ENCODE data around the gene EVC2. TPM values are rescaled to one million over a fixed set of nuclear protein-coding genes. Genes with fewer than 3 reads are reported as not detected.

EVC2 gene
- total RNA-seq, 1 experiment from 2014 or later, result 3.2 TPM

DNA sequence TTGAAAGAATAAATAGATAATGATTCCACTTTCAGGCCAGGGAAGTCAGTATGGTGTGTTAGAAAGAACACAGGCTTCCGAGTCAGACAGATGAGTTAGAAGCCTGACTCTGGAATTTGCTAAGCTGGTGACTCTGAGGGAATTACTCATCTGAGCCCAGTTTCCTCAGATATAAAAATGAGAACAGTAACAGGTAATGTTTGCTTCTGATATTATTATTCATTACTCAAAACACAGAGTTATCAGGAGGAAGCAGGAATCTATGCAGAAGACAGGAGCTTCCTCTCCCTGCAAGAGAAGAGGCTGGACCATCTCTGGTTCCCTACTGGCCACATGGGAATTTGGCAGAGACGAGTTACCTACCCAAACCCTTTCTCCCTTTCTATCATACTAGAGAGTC lies 163.1 kb downstream of the EVC2 start:
- CTCF ChIA-PET, result no interaction called here
- H3K36me3 ChIP-seq (ENCODE audit: low read depth, low read length), result no peaks in the 10 kb centered on the region
- no peaks in the 10 kb centered on the region for H3K9me2 ChIP-seq (replicated peaks; ENCODE audit: low read length)
- no TSS peak for BruUV-seq (replicated peaks)
- H2AFZ ChIP-seq (ENCODE audit: low read length), result no peak overlapping the region
- no peaks in the 10 kb centered on the region for H3K4me1 ChIP-seq (ENCODE audit: insufficient read depth, low read length)
- H3K27ac ChIP-seq (ENCODE audit: low read length), result no peak overlapping the region
- H3K9me3 ChIP-seq (ENCODE audit: low read length), result no peaks in the 10 kb centered on the region
- no peaks in the 10 kb centered on the region for H4K20me1 ChIP-seq (ENCODE audit: low read length)
- DNase-seq, result peak; percentile 18
- no peak overlapping the region for H3K4me3 ChIP-seq (ENCODE audit: low read length)
- H3K9ac ChIP-seq (ENCODE audit: low read length), result no peak overlapping the region
- no peaks in the 10 kb centered on the region for H3F3A ChIP-seq (ENCODE audit: low read length, unreplicated experiment)
- no peaks in the 10 kb centered on the region for H3K79me2 ChIP-seq (ENCODE audit: low read length)
- no peak for ATAC-seq
- H3K4me2 ChIP-seq (ENCODE audit: low read length), result no peak overlapping the region
- H3K27me3 ChIP-seq (ENCODE audit: low read length), result no peaks in the 10 kb centered on the region
- intact Hi-C loops (cut with micrococcal nuclease), result no loop called here
- POLR2A ChIA-PET (ENCODE audit: unreplicated experiment), result no interaction called here
- no peak for TF ChIP-seq EZH2phosphoT487 (IDR thresholded peaks at IDR 0.05; ENCODE audit: borderline replicate concordance, low read length)

GRCh38 chr4:5544762-5545161 lies 163.6 kb downstream of the EVC2 start:
- Histone ChIP-seq H3K4me1 (ENCODE audit: insufficient read depth, low read length) (no peaks in the 10 kb centered on the region), H3K27ac (ENCODE audit: low read length) (no peak overlapping the region), H3K9me2 (replicated peaks; ENCODE audit: low read length) (no peaks in the 10 kb centered on the region), H3K9me3 (ENCODE audit: low read length) (no peaks in the 10 kb centered on the region), H2AFZ (ENCODE audit: low read length) (no peak overlapping the region), H3K9ac (ENCODE audit: low read length) (no peak overlapping the region), H4K20me1 (ENCODE audit: low read length) (no peaks in the 10 kb centered on the region), H3K36me3 (ENCODE audit: low read depth, low read length) (no peaks in the 10 kb centered on the region), H3K4me2 (ENCODE audit: low read length) (no peak overlapping the region), H3F3A (ENCODE audit: low read length, unreplicated experiment) (no peaks in the 10 kb centered on the region), H3K4me3 (ENCODE audit: low read length) (no peak overlapping the region), H3K79me2 (ENCODE audit: low read length) (no peaks in the 10 kb centered on the region), H3K27me3 (ENCODE audit: low read length) (no peaks in the 10 kb centered on the region)
- BruUV-seq (replicated peaks), result no TSS peak
- DNase-seq (no peak), ATAC-seq (no peak)
- intact Hi-C loops (cut with micrococcal nuclease), result no loop called here
- TF ChIP-seq EZH2phosphoT487 (IDR thresholded peaks at IDR 0.05; ENCODE audit: borderline replicate concordance, low read length) (no peak), EZH2 (IDR thresholded peaks at IDR 0.05; ENCODE audit: low read length, unreplicated experiment) (no peak)
- TF ChIP-seq, protein P1, sequence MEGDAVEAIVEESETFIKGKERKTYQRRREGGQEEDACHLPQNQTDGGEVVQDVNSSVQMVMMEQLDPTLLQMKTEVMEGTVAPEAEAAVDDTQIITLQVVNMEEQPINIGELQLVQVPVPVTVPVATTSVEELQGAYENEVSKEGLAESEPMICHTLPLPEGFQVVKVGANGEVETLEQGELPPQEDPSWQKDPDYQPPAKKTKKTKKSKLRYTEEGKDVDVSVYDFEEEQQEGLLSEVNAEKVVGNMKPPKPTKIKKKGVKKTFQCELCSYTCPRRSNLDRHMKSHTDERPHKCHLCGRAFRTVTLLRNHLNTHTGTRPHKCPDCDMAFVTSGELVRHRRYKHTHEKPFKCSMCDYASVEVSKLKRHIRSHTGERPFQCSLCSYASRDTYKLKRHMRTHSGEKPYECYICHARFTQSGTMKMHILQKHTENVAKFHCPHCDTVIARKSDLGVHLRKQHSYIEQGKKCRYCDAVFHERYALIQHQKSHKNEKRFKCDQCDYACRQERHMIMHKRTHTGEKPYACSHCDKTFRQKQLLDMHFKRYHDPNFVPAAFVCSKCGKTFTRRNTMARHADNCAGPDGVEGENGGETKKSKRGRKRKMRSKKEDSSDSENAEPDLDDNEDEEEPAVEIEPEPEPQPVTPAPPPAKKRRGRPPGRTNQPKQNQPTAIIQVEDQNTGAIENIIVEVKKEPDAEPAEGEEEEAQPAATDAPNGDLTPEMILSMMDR (conservative IDR thresholded peaks at IDR 0.05; ENCODE audit: low read depth, low read length), result no peak
- ChIA-PET CTCF (no interaction called here), POLR2A (ENCODE audit: unreplicated experiment) (no interaction called here)

DNA sequence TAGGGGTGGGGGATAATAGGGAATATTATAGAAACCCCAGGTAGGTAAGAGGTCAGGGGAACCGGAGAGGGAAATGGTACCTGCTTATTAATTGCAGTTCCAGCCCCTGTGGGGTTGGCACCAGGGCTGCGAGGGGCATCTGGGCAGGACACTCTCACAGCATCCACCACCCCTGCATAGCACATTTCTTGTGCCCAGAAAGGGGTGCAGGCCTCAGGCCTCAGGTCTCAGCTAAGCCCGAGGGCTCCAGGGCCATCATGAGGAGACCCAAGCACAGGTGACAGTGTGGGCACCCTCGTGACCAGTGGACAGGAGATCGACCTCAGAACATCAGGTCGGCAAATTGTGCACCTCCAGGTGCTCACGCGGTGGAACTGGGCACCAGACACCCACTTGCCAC lies 164.7 kb downstream of the EVC2 start:
- CTCF ChIA-PET, result no interaction called here
- no TSS peak for BruUV-seq (replicated peaks)

More for the DNA sequence above, 164.7 kb downstream of the EVC2 start:
- Histone ChIP-seq H3K4me3 (ENCODE audit: low read length) (no peak overlapping the region), H3F3A (ENCODE audit: low read length, unreplicated experiment) (no peaks in the 10 kb centered on the region), H3K27ac (ENCODE audit: low read length) (no peak overlapping the region), H3K9me2 (replicated peaks; ENCODE audit: low read length) (no peaks in the 10 kb centered on the region), H2AFZ (ENCODE audit: low read length) (no peak overlapping the region), H3K36me3 (ENCODE audit: low read depth, low read length) (no peaks in the 10 kb centered on the region), H3K4me2 (ENCODE audit: low read length) (no peak overlapping the region), H3K9me3 (ENCODE audit: low read length) (no peaks in the 10 kb centered on the region), H3K27me3 (ENCODE audit: low read length) (no peaks in the 10 kb centered on the region), H3K9ac (ENCODE audit: low read length) (no peak overlapping the region), H3K4me1 (ENCODE audit: insufficient read depth, low read length) (no peaks in the 10 kb centered on the region), H4K20me1 (ENCODE audit: low read length) (no peaks in the 10 kb centered on the region), H3K79me2 (ENCODE audit: low read length) (no peaks in the 10 kb centered on the region)
- DNase-seq (no peak), ATAC-seq (no peak)
- TF ChIP-seq EZH2phosphoT487 (IDR thresholded peaks at IDR 0.05; ENCODE audit: borderline replicate concordance, low read length) (no peak), EZH2 (IDR thresholded peaks at IDR 0.05; ENCODE audit: low read length, unreplicated experiment) (no peak)
- TF ChIP-seq, protein P1 (conservative IDR thresholded peaks at IDR 0.05; ENCODE audit: low read depth, low read length), result no peak
- intact Hi-C loops (cut with micrococcal nuclease), result no loop called here
- POLR2A ChIA-PET (ENCODE audit: unreplicated experiment), result no interaction called here

All from PC-3 (cell line).